CD4-positive, alpha-beta T cell treated with Interleukin-2 at 100 ng/mL for 4 hours (primary cell): Measurements from ENCODE around the gene WDR13.
"Not testable (repeated sequence)": the region's sequence is repeated elsewhere in the genome, so short reads cannot be mapped to it uniquely, and the experiment has no call there.

Experiments
- DNase-seq: peaks from one replicate; pipeline ENCODE4 v3.0.0-alpha.2; 2020; ENCODE audit warnings: low spot score

WDR13 gene

GRCh38 chrX:48595929-48596328 is 1.4 kb upstream of the WDR13 start:
- no peak for DNase-seq

DNA sequence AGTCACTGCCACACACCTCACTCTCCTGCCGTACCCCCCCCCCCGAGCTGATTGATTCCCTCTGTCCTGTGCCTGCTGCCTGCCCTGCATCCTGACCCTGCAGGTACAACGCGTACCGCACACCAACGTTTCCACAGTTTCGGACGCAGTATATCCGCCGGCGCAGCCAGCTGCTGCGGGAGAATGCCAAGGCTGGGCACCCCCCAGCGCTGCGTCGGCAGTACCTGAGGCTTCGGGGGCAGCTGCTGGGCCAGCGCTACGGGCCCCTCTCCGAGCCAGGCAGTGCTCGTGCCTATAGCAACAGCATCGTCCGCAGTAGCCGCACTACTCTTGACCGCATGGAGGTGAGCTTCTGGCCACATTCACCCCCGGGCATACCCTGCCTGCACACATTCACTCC is 1.3 kb downstream of the WDR13 start:
- no peak for DNase-seq

GRCh38 chrX:48599341-48599740 is 2.0 kb downstream of the WDR13 start:
- no peak for DNase-seq

GRCh38 chrX:48600226-48600625 is 2.9 kb downstream of the WDR13 start:
- no peak for DNase-seq

DNA sequence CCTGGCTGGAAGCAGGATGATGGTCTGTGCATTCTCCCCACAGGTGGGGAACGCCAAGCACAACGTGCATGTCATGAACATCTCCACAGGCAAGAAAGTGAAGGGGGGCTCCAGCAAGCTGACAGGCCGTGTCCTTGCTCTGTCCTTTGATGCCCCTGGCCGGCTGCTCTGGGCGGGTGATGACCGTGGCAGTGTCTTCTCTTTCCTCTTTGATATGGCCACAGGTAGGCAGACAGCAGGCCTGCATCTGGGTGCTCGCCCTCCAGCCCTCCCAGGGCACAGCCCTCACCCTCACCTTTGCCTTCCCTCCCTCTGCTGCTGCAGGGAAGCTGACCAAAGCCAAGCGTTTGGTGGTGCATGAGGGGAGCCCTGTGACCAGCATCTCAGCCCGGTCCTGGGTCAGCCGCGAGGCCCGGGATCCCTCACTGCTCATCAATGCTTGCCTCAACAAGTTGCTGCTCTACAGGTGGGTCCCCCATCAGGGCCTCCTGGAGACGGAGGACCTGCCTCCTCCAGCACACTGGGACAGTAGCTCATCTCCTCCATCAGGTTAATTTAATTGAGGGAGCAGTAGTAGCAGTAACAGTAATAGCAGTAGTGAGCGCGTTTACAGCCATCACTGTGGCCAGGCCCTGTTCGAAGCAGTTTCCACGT is 4.6 kb downstream of the WDR13 start:
- no peak for DNase-seq

GRCh38 chrX:48604701-48605100 is 7.4 kb downstream of the WDR13 start:
- DNase-seq, result no peak

- DNase-seq, result no peak
Observed at GRCh38 chrX:48606091-48606490, 8.8 kb downstream of the WDR13 start.

GRCh38 chrX:48611703-48612102 is 14.4 kb downstream of the WDR13 start:
- no peak for DNase-seq

GRCh38 chrX:48613502-48614160 is 16.3 kb downstream of the WDR13 start:
- DNase-seq, result no peak

DNA sequence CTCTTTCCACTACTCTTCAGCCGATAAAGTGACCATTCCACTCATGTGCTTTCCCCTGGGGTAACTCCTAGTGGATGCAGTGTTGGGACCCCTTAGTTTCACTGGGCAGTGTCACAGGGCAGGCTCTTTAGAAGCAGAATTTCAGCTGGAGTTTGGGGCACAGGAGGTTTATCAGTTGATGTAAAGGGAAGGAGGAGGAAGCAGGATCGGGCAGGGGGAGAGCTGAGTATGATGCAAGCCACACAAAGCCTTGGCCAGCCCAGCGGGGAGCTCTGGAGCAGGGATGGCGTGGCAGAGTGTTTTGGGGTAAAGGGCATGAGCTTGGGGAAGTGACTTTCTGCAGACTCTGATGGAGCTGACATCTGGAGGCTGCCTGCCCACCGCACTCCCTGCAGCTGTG is 19.3 kb downstream of the WDR13 start:
- DNase-seq, result no peak

- no peak for DNase-seq
Observed at GRCh38 chrX:48617542-48618340, 20.4 kb downstream of the WDR13 start.

DNA sequence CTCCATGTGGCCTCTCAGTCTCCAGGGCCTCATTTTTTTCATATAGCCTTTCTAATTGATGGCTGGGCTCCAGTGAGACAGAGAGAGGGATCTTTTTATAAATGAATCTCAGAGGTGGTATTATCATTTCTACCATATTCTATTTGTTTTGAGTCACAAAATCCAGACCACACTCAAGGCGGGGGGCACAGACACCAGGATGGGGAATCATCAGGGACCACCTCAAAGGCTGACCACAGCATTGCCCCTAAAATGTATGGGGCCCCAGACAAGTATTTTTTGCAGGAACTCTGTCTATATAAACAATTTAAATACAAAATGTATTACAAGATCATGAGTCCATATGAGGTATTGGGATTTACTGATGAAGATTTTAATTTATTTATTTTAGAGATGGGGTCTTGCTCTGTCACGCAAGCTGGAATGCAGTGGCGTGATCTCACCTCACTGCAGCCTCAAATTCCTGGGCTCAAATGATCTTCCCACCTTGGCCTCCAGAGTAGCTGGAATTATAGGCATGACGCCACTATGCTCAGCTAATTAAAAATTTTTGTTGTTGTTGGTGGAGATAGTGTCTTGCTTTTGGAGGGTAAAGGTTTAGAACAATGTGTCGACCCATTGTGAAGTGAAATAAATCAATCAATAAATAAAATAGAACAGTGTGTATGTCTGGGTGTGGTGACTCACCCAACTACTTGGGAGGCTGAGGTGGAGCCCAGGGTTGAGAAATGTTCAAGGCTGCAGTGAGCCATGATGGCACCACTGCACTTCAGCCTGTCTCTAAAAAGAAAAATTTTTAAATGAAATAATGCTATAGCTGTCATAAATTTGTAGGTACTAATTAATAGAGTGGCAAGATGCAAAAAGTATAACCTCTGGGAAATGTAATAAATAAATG is 29.4 kb downstream of the WDR13 start:
- DNase-seq, result no peak

- peak; percentile 82 for DNase-seq
Observed at GRCh38 chrX:48631376-48632090, 34.2 kb downstream of the WDR13 start.

DNA sequence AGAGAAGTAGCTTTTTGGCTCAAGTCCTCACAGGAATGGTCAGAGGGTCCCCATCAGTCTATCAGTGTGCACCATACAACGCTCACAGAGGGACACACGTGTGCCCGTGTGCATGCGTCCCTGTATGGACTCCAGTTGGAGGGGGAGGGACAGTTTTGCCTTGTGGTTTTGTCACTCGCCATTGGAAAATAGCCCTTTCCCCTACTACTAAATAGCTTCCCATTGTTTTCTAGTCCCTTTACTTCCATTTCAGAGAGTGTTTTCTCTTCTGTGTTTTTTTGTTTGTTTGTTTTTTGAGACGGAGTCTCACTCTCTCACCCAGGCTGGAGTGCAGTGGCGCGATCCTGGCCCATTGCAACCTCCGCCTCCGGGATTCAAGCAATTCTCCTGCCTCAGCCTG is 34.9 kb downstream of the WDR13 start:
- no peak for DNase-seq

- DNase-seq, result no peak
Observed at GRCh38 chrX:48636301-48636700, 39.0 kb downstream of the WDR13 start.

DNA sequence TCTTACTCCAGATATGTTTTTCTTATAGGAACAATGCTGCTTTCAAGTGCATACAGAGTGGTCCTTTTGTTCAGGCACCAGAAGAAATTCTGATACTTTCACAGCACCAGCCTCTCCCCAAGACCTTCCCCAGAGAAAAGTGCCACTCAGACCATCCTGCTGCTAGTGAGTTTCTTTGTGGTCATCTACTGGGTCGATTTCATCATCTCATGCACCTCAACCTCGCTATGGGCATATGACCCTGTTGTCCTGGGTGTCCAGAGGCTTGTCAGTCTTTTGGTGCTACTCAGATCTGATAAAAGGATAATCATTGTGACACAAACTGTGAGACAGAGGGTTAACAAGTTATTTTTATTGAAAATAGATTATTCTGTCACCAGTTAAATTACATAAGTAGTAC is 39.5 kb downstream of the WDR13 start:
- no peak for DNase-seq

DNA sequence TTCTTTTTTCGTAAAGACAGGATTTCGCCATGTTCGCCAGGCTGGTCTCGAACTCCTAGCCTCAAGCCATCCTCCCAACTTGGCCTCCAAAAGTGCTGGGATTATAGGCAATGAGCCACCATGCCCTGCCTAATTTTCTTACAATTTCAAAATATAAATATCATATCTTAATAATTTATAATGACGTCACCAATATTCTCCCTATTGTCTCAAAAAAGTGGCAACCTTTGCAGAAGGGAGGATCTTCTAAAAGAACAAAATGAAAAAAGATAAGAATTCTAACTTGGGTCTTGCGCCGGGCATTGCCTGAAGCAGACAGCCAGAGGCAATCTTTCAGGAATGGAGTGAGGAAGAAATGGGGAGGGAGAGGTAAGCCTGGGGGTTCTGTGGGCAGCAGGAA is 48.4 kb downstream of the WDR13 start:
- DNase-seq, result no peak

GRCh38 chrX:48648336-48648751 is 51.1 kb downstream of the WDR13 start:
- peak; percentile 61 for DNase-seq

DNA sequence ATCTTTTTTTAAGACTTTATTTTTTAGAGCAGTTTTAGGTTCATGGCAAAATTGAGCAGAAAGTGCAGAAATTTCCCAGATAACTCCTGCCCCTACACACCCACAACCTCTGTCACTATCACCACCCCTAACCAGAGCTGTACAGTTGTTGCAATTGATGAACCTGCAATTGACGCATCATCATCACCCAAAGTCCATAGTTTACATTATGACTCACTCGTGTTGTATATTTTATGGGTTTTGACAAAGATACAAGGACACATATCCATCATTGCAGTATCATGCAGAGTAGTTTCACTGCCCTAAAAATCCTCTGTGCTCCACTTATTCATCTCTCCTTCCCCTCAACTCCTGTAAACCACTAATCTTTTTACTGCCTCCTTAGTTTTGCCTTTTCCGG is 51.8 kb downstream of the WDR13 start:
- no peak for DNase-seq

- not testable (repeated sequence) for DNase-seq
Observed at GRCh38 chrX:48652055-48652579, 54.8 kb downstream of the WDR13 start.

DNA sequence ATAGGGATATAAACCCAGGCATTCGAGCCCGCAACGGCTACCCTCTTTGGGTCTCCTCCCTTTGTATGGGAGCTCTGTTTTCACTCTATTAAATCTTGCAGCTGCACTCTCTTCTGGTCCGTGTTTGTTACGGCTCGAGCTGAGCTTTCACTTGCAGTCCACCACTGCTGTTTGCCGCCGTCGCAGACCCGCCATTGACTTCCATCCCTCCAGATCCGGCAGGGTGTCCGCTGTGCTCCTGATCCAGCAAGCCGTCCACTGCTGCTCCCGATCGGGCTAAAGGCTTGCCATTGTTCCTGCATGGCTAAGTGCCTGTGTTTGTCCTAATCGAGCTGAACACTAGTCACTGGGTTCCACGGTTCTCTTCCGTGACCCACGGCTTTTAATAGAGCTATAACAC is 57.5 kb downstream of the WDR13 start:
- not testable (repeated sequence) for DNase-seq
